Nucleus accumbens (tissue), 56 donors: ENCODE results near the gene KLHDC10.
"Not testable (repeated sequence)": the region's sequence is repeated elsewhere in the genome, so short reads cannot be mapped to it uniquely, and the experiment has no call there.

Source experiments
- DNase-seq, 56 donors: peaks; one replicate each; lab custom pipeline; 2025; lab: John Stamatoyannopoulos, UW

KLHDC10 gene

GRCh38 chr7:130151591-130152492 is 81.5 kb downstream of the KLHDC10 start:
- DNase-seq = no peak

- no peak for DNase-seq
Measured at GRCh38 chr7:130152493-130153210, 82.3 kb downstream of the KLHDC10 start.

- no peak for DNase-seq
Measured at GRCh38 chr7:130153211-130153908, 83.0 kb downstream of the KLHDC10 start.

- peak in 1 of 56 donors; percentile 40 for DNase-seq
Measured at GRCh38 chr7:130154131-130154500, 83.8 kb downstream of the KLHDC10 start.

- DNase-seq = peak in 19 of 56 donors; percentile 15 to 58 (median 27)
Measured at GRCh38 chr7:130154501-130155317, 84.4 kb downstream of the KLHDC10 start.

- DNase-seq = no peak
Measured at GRCh38 chr7:130156140-130156539, 85.8 kb downstream of the KLHDC10 start.

GRCh38 chr7:130157700-130158099 is 87.4 kb downstream of the KLHDC10 start:
- no peak for DNase-seq

- no peak for DNase-seq
Measured at GRCh38 chr7:130160023-130160422, 89.7 kb downstream of the KLHDC10 start.

- DNase-seq = no peak
Measured at GRCh38 chr7:130160455-130160854, 90.1 kb downstream of the KLHDC10 start.

GRCh38 chr7:130162196-130162595 is 91.9 kb downstream of the KLHDC10 start:
- no peak for DNase-seq

- DNase-seq = no peak
Measured at GRCh38 chr7:130174237-130174959, 104.1 kb downstream of the KLHDC10 start.

- no peak for DNase-seq
Measured at GRCh38 chr7:130178251-130178650, 107.9 kb downstream of the KLHDC10 start.

GRCh38 chr7:130179631-130180030 is 109.3 kb downstream of the KLHDC10 start:
- no peak for DNase-seq

- peak in 6 of 56 donors; percentile 3 to 38 (median 6) for DNase-seq
Measured at GRCh38 chr7:130180571-130181262, 110.4 kb downstream of the KLHDC10 start.

GRCh38 chr7:130181263-130181605 is 110.9 kb downstream of the KLHDC10 start:
- DNase-seq = no peak

- DNase-seq = no peak
Measured at GRCh38 chr7:130182990-130183389, 112.7 kb downstream of the KLHDC10 start.

- not testable (repeated sequence) for DNase-seq
Measured at GRCh38 chr7:130184349-130184748, 114.0 kb downstream of the KLHDC10 start.
